GM19468 (cell line): ENCODE results near the gene LIMCH1.

ENCODE experiments used
- ATAC-seq: cut with Tn5 transposase; IDR thresholded peaks from one replicate; pipeline ENCODE4 v1.9.1; 2021; ENCODE audit warnings: mild to moderate bottlenecking, moderate library complexity, moderate number of reproducible peaks; ENCODE audit not compliant: unreplicated experiment; ENCODE audit errors: extremely low read depth

Gene LIMCH1

GRCh38 chr4:41602113-41602512 lies 64.2 kb downstream of the LIMCH1 start:
- no peak for ATAC-seq

- ATAC-seq = no peak
These were observed 65.0 kb downstream of the LIMCH1 start for GRCh38 chr4:41602886-41603498.

GRCh38 chr4:41609851-41610250 lies 71.9 kb downstream of the LIMCH1 start:
- no peak for ATAC-seq

- ATAC-seq = no peak
These were observed 72.5 kb downstream of the LIMCH1 start for GRCh38 chr4:41610474-41610873.

- ATAC-seq = no peak
These were observed 73.3 kb downstream of the LIMCH1 start for GRCh38 chr4:41611124-41611838.

- ATAC-seq = no peak
These were observed 74.2 kb downstream of the LIMCH1 start for GRCh38 chr4:41611881-41612871.

- ATAC-seq = no peak
These were observed 75.4 kb downstream of the LIMCH1 start for GRCh38 chr4:41613386-41613785.

- no peak for ATAC-seq
These were observed 75.9 kb downstream of the LIMCH1 start for GRCh38 chr4:41613821-41614220.

- no peak for ATAC-seq
These were observed 76.6 kb downstream of the LIMCH1 start for GRCh38 chr4:41614519-41614918.

- ATAC-seq = no peak
These were observed 81.2 kb downstream of the LIMCH1 start for GRCh38 chr4:41619161-41619560.

GRCh38 chr4:41620594-41621256 lies 82.8 kb downstream of the LIMCH1 start:
- no peak for ATAC-seq

- no peak for ATAC-seq
These were observed 84.8 kb downstream of the LIMCH1 start for GRCh38 chr4:41622787-41623186.

GRCh38 chr4:41624765-41625164 lies 86.8 kb downstream of the LIMCH1 start:
- no peak for ATAC-seq

- ATAC-seq = no peak
These were observed 87.6 kb downstream of the LIMCH1 start for GRCh38 chr4:41625531-41625930.

- no peak for ATAC-seq
These were observed 91.0 kb downstream of the LIMCH1 start for GRCh38 chr4:41628936-41629335.

GRCh38 chr4:41631523-41631922 lies 93.6 kb downstream of the LIMCH1 start:
- no peak for ATAC-seq

GRCh38 chr4:41632481-41633073 lies 94.6 kb downstream of the LIMCH1 start:
- no peak for ATAC-seq

GRCh38 chr4:41633321-41633720 lies 95.4 kb downstream of the LIMCH1 start:
- no peak for ATAC-seq

- ATAC-seq = no peak
These were observed 97.5 kb downstream of the LIMCH1 start for GRCh38 chr4:41635441-41635840.

GRCh38 chr4:41638203-41638602 lies 100.2 kb downstream of the LIMCH1 start:
- no peak for ATAC-seq
